NCI-H1105 (cell line): ENCODE measurements around the gene KIDINS220.

ENCODE experiments used
- DNase-seq: peaks from one replicate; lab custom pipeline; 2025; lab: John Stamatoyannopoulos, UW

KIDINS220 gene

GRCh38 chr2:8805278-8806210 lies 31.9 kb downstream of the KIDINS220 start:
- peak; percentile 33 for DNase-seq

- no peak for DNase-seq
These were observed 33.6 kb downstream of the KIDINS220 start for GRCh38 chr2:8803658-8804379.

GRCh38 chr2:8802741-8803140 lies 34.7 kb downstream of the KIDINS220 start:
- no peak for DNase-seq

GRCh38 chr2:8800821-8801220 lies 36.6 kb downstream of the KIDINS220 start:
- DNase-seq: no peak

- DNase-seq: no peak
These were observed 37.2 kb downstream of the KIDINS220 start for GRCh38 chr2:8800218-8800617.

GRCh38 chr2:8799004-8799403 lies 38.4 kb downstream of the KIDINS220 start:
- DNase-seq: no peak

GRCh38 chr2:8798393-8798792 lies 39.0 kb downstream of the KIDINS220 start:
- no peak for DNase-seq

GRCh38 chr2:8797682-8798081 lies 39.7 kb downstream of the KIDINS220 start:
- DNase-seq: no peak

- no peak for DNase-seq
These were observed 40.4 kb downstream of the KIDINS220 start for GRCh38 chr2:8796878-8797550.

GRCh38 chr2:8796315-8796848 lies 41.0 kb downstream of the KIDINS220 start:
- no peak for DNase-seq

GRCh38 chr2:8794923-8795825 lies 42.2 kb downstream of the KIDINS220 start:
- DNase-seq: no peak

- no peak for DNase-seq
These were observed 46.7 kb downstream of the KIDINS220 start for GRCh38 chr2:8790739-8791162.

GRCh38 chr2:8786463-8786862 lies 51.0 kb downstream of the KIDINS220 start:
- no peak for DNase-seq

- DNase-seq: no peak
These were observed 57.4 kb downstream of the KIDINS220 start for GRCh38 chr2:8779795-8780671.

- DNase-seq: no peak
These were observed 63.0 kb downstream of the KIDINS220 start for GRCh38 chr2:8774371-8774770.

GRCh38 chr2:8767324-8767723 lies 70.1 kb downstream of the KIDINS220 start:
- DNase-seq: peak; percentile 28

GRCh38 chr2:8761529-8762164 lies 75.8 kb downstream of the KIDINS220 start:
- peak; percentile 29 for DNase-seq

GRCh38 chr2:8756716-8757115 lies 80.7 kb downstream of the KIDINS220 start:
- DNase-seq: no peak

- no peak for DNase-seq
These were observed 81.2 kb downstream of the KIDINS220 start for GRCh38 chr2:8756230-8756629.
